ENCODE data around the gene ITGAV.

Gene ITGAV

DNA sequence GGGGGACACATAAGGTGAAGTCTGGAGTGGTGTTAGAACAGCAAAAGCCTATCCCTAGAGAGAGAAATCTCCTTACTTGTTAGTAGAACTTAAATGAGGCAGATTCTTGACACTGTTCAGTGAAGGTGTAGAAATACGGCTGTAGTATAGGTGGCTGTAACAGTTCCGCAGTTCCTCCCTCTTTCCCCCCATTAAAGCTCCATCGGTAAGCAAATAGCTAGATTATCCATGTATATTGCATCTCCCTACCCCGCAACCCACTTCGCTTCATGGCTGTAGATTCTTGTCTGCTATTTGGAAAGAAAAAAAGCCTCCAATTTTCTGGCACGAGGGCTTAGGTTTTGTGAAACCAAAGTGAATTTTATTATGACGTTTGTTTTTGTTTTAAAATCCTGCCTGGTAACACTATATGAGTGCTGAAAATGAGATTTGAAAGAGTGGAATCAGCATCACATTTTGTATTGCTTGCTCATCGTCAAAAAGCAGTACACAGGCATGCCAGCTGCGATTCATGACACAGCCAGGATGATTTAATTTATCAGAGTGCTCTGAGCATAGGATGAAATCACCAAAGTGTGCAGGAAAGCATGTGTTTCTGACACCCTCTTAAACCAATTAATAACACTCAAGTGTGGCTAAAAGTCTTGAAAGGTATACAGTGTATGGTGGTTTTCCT lies 105.4 kb downstream of the ITGAV start:
- H3K4me3 ChIP-seq (ENCODE audit: low read depth, low read length), result peak overlapping the region; percentile 85
- H3K9me3 ChIP-seq (ENCODE audit: control insufficient read depth, insufficient read depth, low read depth, low read length), result no peaks in the 10 kb centered on the region
- H3K4me1 ChIP-seq (ENCODE audit: control insufficient read depth, insufficient read depth, low read length), result peaks cover 3% of the 10 kb centered on the region; the same call in 1 of the 2 replicates
- POLR2A ChIA-PET, result no interaction called here
- no peak overlapping the region for H3K27ac ChIP-seq (ENCODE audit: extremely low read depth, low read depth, low read length)
- TF ChIP-seq OVOL3 (tag by site-specific recombination; IDR thresholded peaks at IDR 0.05), result no peak
- TF ChIP-seq, protein P1, sequence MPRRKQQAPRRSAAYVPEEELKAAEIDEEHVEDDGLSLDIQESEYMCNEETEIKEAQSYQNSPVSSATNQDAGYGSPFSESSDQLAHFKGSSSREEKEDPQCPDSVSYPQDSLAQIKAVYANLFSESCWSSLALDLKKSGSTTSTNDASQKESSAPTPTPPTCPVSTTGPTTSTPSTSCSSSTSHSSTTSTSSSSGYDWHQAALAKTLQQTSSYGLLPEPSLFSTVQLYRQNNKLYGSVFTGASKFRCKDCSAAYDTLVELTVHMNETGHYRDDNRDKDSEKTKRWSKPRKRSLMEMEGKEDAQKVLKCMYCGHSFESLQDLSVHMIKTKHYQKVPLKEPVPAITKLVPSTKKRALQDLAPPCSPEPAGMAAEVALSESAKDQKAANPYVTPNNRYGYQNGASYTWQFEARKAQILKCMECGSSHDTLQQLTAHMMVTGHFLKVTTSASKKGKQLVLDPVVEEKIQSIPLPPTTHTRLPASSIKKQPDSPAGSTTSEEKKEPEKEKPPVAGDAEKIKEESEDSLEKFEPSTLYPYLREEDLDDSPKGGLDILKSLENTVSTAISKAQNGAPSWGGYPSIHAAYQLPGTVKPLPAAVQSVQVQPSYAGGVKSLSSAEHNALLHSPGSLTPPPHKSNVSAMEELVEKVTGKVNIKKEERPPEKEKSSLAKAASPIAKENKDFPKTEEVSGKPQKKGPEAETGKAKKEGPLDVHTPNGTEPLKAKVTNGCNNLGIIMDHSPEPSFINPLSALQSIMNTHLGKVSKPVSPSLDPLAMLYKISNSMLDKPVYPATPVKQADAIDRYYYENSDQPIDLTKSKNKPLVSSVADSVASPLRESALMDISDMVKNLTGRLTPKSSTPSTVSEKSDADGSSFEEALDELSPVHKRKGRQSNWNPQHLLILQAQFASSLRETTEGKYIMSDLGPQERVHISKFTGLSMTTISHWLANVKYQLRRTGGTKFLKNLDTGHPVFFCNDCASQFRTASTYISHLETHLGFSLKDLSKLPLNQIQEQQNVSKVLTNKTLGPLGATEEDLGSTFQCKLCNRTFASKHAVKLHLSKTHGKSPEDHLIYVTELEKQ (tag by site-specific recombination; IDR thresholded peaks at IDR 0.05; ENCODE audit: borderline replicate concordance), result 0 out of 2 replicates have a peak, but pooled peaks have one; percentile 29
- TF ChIP-seq ZNF335 (tag by site-specific recombination; conservative IDR thresholded peaks at IDR 0.05), result peak; percentile 16; the same call in 1 of the 2 replicates
- TF ChIP-seq ZBTB20 (tag by site-specific recombination; IDR thresholded peaks at IDR 0.05), result peak; percentile 41; the same call in 1 of the 2 replicates
- TF ChIP-seq, protein P2, sequence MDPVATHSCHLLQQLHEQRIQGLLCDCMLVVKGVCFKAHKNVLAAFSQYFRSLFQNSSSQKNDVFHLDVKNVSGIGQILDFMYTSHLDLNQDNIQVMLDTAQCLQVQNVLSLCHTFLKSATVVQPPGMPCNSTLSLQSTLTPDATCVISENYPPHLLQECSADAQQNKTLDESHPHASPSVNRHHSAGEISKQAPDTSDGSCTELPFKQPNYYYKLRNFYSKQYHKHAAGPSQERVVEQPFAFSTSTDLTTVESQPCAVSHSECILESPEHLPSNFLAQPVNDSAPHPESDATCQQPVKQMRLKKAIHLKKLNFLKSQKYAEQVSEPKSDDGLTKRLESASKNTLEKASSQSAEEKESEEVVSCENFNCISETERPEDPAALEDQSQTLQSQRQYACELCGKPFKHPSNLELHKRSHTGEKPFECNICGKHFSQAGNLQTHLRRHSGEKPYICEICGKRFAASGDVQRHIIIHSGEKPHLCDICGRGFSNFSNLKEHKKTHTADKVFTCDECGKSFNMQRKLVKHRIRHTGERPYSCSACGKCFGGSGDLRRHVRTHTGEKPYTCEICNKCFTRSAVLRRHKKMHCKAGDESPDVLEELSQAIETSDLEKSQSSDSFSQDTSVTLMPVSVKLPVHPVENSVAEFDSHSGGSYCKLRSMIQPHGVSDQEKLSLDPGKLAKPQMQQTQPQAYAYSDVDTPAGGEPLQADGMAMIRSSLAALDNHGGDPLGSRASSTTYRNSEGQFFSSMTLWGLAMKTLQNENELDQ (tag by site-specific recombination; IDR thresholded peaks at IDR 0.05; ENCODE audit: low read depth), result no peak
- TF ChIP-seq PRDM1 (tag by site-specific recombination; IDR thresholded peaks at IDR 0.05), result 0 out of 2 replicates have a peak, but pooled peaks have one; percentile 7
- peak; percentile 55 for TF ChIP-seq ZNF629 (tag by site-specific recombination; IDR thresholded peaks at IDR 0.05)
- TF ChIP-seq SP7 (tag by site-specific recombination; IDR thresholded peaks at IDR 0.05), result peak; percentile 41; the same call in 1 of the 2 replicates
- peak; percentile 33; the same call in 1 of the 2 replicates for TF ChIP-seq ZNF501 (tag by site-specific recombination; IDR thresholded peaks at IDR 0.05)
- TF ChIP-seq ZNF366 (tag by site-specific recombination; conservative IDR thresholded peaks at IDR 0.05), result peak; percentile 64
- TF ChIP-seq, protein P3, sequence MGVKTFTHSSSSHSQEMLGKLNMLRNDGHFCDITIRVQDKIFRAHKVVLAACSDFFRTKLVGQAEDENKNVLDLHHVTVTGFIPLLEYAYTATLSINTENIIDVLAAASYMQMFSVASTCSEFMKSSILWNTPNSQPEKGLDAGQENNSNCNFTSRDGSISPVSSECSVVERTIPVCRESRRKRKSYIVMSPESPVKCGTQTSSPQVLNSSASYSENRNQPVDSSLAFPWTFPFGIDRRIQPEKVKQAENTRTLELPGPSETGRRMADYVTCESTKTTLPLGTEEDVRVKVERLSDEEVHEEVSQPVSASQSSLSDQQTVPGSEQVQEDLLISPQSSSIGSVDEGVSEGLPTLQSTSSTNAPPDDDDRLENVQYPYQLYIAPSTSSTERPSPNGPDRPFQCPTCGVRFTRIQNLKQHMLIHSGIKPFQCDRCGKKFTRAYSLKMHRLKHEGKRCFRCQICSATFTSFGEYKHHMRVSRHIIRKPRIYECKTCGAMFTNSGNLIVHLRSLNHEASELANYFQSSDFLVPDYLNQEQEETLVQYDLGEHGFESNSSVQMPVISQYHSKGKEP (tag by site-specific recombination; IDR thresholded peaks at IDR 0.05), result 0 out of 2 replicates have a peak, but pooled peaks have one; percentile 17
- peak; percentile 37; the same call in 1 of the 2 replicates for TF ChIP-seq ZNF394 (tag by site-specific recombination; IDR thresholded peaks at IDR 0.05; ENCODE audit: borderline replicate concordance)
- TF ChIP-seq, protein P4, sequence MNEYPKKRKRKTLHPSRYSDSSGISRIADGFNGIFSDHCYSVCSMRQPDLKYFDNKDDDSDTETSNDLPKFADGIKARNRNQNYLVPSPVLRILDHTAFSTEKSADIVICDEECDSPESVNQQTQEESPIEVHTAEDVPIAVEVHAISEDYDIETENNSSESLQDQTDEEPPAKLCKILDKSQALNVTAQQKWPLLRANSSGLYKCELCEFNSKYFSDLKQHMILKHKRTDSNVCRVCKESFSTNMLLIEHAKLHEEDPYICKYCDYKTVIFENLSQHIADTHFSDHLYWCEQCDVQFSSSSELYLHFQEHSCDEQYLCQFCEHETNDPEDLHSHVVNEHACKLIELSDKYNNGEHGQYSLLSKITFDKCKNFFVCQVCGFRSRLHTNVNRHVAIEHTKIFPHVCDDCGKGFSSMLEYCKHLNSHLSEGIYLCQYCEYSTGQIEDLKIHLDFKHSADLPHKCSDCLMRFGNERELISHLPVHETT (tag by site-specific recombination; IDR thresholded peaks at IDR 0.05), result 0 out of 2 replicates have a peak, but pooled peaks have one; percentile 29
- TF ChIP-seq, protein P5, sequence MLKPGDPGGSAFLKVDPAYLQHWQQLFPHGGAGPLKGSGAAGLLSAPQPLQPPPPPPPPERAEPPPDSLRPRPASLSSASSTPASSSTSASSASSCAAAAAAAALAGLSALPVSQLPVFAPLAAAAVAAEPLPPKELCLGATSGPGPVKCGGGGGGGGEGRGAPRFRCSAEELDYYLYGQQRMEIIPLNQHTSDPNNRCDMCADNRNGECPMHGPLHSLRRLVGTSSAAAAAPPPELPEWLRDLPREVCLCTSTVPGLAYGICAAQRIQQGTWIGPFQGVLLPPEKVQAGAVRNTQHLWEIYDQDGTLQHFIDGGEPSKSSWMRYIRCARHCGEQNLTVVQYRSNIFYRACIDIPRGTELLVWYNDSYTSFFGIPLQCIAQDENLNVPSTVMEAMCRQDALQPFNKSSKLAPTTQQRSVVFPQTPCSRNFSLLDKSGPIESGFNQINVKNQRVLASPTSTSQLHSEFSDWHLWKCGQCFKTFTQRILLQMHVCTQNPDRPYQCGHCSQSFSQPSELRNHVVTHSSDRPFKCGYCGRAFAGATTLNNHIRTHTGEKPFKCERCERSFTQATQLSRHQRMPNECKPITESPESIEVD (tag by site-specific recombination; IDR thresholded peaks at IDR 0.05), result peak; percentile 61
- TF ChIP-seq ZBTB17 (tag by site-specific recombination; IDR thresholded peaks at IDR 0.05), result peak; percentile 62
- no peak for TF ChIP-seq ZNF677 (tag by site-specific recombination; IDR thresholded peaks at IDR 0.05)
- CTCF ChIA-PET, result no interaction called here
- no peaks in the 10 kb centered on the region for H3K36me3 ChIP-seq (ENCODE audit: control insufficient read depth in 2 of 2, insufficient read depth in 1 of 2, low read length in 2 of 2)

Data from HEK293 (cell line).